ENCODE results near the gene RBM24. TPM values are rescaled to one million over a fixed set of nuclear protein-coding genes. Genes with fewer than 3 reads are reported as not detected.
"Not testable (repeated sequence)": the region's sequence is repeated elsewhere in the genome, so short reads cannot be mapped to it uniquely, and the experiment has no call there.

The RBM24 gene
- total RNA-seq, 6 donors from 2014 or later: 0.26 to 6.7 (median 1.0) TPM; not detected in 1

- no peak overlapping the region for H3K27ac ChIP-seq
- H3K36me3 ChIP-seq: no peaks in the 10 kb centered on the region
- no peaks in the 10 kb centered on the region for H3K4me1 ChIP-seq
- no peaks in the 10 kb centered on the region for H3K27me3 ChIP-seq
- ATAC-seq (ENCODE audit: low FRiP score in 2 of 2) (no peak), DNase-seq (no peak)
- no peak overlapping the region for H3K4me3 ChIP-seq
- H3K9me3 ChIP-seq: no peaks in the 10 kb centered on the region
- TF ChIP-seq POLR2A (IDR thresholded peaks at IDR 0.05): no peak
- no peak for TF ChIP-seq EP300 (IDR thresholded peaks at IDR 0.05)
- TF ChIP-seq POLR2AphosphoS5 (IDR thresholded peaks at IDR 0.05): no peak
- TF ChIP-seq, protein P1, sequence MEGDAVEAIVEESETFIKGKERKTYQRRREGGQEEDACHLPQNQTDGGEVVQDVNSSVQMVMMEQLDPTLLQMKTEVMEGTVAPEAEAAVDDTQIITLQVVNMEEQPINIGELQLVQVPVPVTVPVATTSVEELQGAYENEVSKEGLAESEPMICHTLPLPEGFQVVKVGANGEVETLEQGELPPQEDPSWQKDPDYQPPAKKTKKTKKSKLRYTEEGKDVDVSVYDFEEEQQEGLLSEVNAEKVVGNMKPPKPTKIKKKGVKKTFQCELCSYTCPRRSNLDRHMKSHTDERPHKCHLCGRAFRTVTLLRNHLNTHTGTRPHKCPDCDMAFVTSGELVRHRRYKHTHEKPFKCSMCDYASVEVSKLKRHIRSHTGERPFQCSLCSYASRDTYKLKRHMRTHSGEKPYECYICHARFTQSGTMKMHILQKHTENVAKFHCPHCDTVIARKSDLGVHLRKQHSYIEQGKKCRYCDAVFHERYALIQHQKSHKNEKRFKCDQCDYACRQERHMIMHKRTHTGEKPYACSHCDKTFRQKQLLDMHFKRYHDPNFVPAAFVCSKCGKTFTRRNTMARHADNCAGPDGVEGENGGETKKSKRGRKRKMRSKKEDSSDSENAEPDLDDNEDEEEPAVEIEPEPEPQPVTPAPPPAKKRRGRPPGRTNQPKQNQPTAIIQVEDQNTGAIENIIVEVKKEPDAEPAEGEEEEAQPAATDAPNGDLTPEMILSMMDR (IDR thresholded peaks at IDR 0.05): no peak
- 32 to 39% methylated on average over 10 of the region's 10 CpGs for WGBS, 2 donors
Measured at GRCh38 chr6:17305219-17306001, 24.2 kb downstream of the RBM24 start.

DNA sequence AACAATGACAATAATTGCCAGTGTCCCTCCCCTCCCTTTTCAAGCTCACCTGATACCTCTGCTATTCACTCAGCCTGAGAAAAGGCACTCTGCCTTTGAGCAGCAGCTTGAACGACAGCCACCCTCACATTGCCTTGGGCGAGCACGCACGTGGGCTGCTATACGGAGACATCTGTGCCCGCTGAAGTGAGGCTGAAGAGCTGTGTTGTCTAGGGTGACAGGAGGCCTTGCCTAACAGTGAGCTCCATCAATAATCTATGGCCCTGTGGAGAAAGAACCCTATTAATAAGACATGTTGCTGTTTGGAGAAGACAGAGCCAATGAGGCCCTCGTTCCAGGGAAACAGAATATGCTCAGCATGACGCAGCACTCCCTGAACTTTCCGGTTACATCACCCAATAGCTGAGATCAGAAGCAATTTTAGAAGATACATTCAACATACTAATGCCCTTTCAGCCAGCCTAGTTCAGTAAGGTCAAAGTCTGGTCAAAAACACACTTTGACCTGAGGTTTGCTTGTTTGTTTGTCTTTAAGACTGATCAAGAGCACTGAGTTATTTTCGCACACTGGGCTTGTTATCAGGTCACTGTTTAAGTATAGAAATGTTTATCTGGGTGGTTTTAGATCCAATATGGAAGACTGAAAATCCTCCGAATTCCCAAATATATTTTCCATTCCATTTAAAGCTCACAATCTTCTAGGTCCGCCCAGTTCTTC is 30.6 kb downstream of the RBM24 start:
- Histone ChIP-seq H3K4me3 (no peak overlapping the region), H3K4me1 (no peaks in the 10 kb centered on the region), H3K9me3 (no peaks in the 10 kb centered on the region), H3K27me3 (no peaks in the 10 kb centered on the region), H3K27ac (no peak overlapping the region), H3K36me3 (no peaks in the 10 kb centered on the region)
- ATAC-seq (ENCODE audit: low FRiP score in 2 of 2): no peak
- WGBS, 2 donors: 73 to 85% methylated on average over 7 to 12 of the region's 12 CpGs
- no peak for DNase-seq
- TF ChIP-seq, protein P1 (IDR thresholded peaks at IDR 0.05): no peak
- TF ChIP-seq POLR2A (IDR thresholded peaks at IDR 0.05) (no peak), POLR2AphosphoS5 (IDR thresholded peaks at IDR 0.05) (no peak), EP300 (IDR thresholded peaks at IDR 0.05) (no peak)

DNA sequence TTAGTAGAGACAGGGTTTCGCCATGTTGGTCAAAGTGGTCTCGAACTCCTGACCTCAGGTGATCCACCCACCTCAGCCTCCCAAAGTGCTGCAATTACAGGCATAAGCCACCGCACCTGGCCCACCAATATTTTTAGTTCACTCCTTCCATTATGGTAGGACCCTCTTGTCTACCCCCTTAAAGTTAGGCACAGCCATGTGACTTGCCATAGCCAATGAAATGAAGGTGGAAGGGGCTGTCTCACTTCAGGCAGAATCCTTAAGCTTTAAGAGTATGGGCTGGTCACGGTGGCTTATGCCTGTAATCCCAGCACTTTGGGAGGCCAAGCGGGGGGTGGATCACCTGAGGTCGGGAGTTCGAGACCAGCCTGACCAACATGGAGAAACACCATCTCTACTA is 32.1 kb downstream of the RBM24 start:
- ATAC-seq (ENCODE audit: low FRiP score in 2 of 2); H3K36me3 ChIP-seq; H3K4me3 ChIP-seq; DNase-seq; H3K27ac ChIP-seq; H3K9me3 ChIP-seq; H3K27me3 ChIP-seq; H3K4me1 ChIP-seq: not testable (repeated sequence)
- WGBS, 2 donors: 95 to 98% methylated on average over 7 of the region's 7 CpGs

DNA sequence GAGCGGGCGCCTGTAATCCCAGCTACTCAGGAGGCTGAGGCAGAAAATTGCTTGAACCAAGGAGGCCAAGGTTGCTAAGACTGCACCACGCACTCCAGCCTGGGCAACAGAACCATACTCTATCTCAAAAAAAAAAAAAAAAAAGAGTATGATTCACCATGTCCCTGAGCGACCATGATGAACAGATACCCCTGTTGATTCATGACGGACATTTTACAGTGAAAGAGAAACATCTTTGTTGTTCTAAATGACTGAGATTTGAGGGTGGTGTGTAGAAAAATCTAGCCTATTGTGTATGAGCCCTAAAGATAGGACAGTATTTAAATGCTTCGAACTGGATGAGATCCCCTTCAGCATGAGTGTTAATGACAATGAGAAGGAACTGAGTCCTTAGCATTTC is 32.8 kb downstream of the RBM24 start:
- no peak for TF ChIP-seq POLR2AphosphoS5 (IDR thresholded peaks at IDR 0.05)
- TF ChIP-seq, protein P1 (IDR thresholded peaks at IDR 0.05): no peak
- no peak for TF ChIP-seq POLR2A (IDR thresholded peaks at IDR 0.05)
- no peak for TF ChIP-seq EP300 (IDR thresholded peaks at IDR 0.05)
- Histone ChIP-seq H3K4me3 (no peak overlapping the region), H3K36me3 (no peaks in the 10 kb centered on the region), H3K27ac (no peak overlapping the region), H3K9me3 (no peaks in the 10 kb centered on the region), H3K27me3 (no peaks in the 10 kb centered on the region), H3K4me1 (no peaks in the 10 kb centered on the region)
- ATAC-seq (ENCODE audit: low FRiP score in 2 of 2): no peak
- DNase-seq: no peak
- WGBS, 2 donors: 95 to 96% methylated on average over 6 of the region's 6 CpGs

DNA sequence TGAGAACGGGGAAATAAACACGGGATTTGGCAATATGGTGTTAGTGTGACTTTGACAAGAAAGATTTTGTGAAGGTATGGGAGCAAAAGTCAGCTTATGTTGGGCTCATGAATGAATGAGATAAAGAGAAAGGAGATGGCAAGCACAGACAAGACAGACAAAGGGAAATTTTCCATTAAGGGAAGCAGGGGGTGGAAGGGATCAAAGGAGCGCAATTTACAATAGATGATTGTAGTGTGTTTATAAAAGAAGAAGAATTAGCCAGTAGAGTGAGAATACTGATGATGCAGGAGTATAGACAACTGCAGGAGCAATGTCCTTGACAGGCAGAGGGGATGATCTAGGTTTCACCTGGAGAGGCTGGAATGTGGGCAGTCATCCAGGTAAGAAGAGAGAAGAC is 34.1 kb downstream of the RBM24 start:
- Histone ChIP-seq H3K36me3 (no peaks in the 10 kb centered on the region), H3K27me3 (no peaks in the 10 kb centered on the region), H3K27ac (no peak overlapping the region), H3K4me1 (no peaks in the 10 kb centered on the region), H3K4me3 (no peak overlapping the region), H3K9me3 (no peaks in the 10 kb centered on the region)
- WGBS, 2 donors: 81 to 86% methylated on average over 3 of the region's 3 CpGs
- DNase-seq (no peak), ATAC-seq (ENCODE audit: low FRiP score in 2 of 2) (no peak)
- TF ChIP-seq EP300 (IDR thresholded peaks at IDR 0.05) (no peak), POLR2A (IDR thresholded peaks at IDR 0.05) (no peak), POLR2AphosphoS5 (IDR thresholded peaks at IDR 0.05) (no peak)
- TF ChIP-seq, protein P1 (IDR thresholded peaks at IDR 0.05): no peak
